H9 (cell line): ENCODE measurements around the gene LMTK2. TPM values are rescaled to one million over a fixed set of nuclear protein-coding genes. Genes with fewer than 3 reads are reported as not detected.

Experiments
- DNase-seq: peaks from one replicate; pipeline ENCODE4 v3.0.0-alpha.2; 2017
- H2AFZ ChIP-seq: one replicate; pipeline ENCODE4 v1.6.1; 2013; ENCODE audit warnings: mild to moderate bottlenecking, low read length, control low read depth, moderate library complexity
- H2AK5ac ChIP-seq: 2 replicates; pipeline ENCODE4 v1.6.1; 2013; ENCODE audit warnings: low read length, control low read depth, mixed read lengths; ENCODE audit not compliant: insufficient read length
- H2BK120ac ChIP-seq: one replicate; pipeline ENCODE4 v1.6.1; 2013; ENCODE audit warnings: low read depth, mild to moderate bottlenecking, low read length, control low read depth, inconsistent platforms; ENCODE audit not compliant: poor library complexity, severe bottlenecking
- H2BK12ac ChIP-seq: 2 replicates; pipeline ENCODE4 v1.6.1; 2013; ENCODE audit warnings: low read length, control low read depth, mixed read lengths, low read depth; ENCODE audit not compliant: insufficient read length
- H2BK15ac ChIP-seq: 2 replicates; pipeline ENCODE4 v1.6.1; 2013; ENCODE audit warnings: low read depth, low read length, control low read depth
- H2BK20ac ChIP-seq: one replicate; pipeline ENCODE4 v1.6.1; 2013; ENCODE audit warnings: low read depth, mild to moderate bottlenecking, low read length, control low read depth, inconsistent platforms; ENCODE audit not compliant: poor library complexity, severe bottlenecking
- H2BK5ac ChIP-seq: 2 replicates; pipeline ENCODE4 v1.6.1; 2013; ENCODE audit warnings: low read length, control low read depth, mixed read lengths; ENCODE audit not compliant: insufficient read length
- H3K14ac ChIP-seq: 2 replicates; pipeline ENCODE4 v1.6.1; 2013; ENCODE audit warnings: low read length, control low read depth; ENCODE audit not compliant: insufficient read depth
- H3K18ac ChIP-seq: 2 replicates; pipeline ENCODE4 v1.6.1; 2013; ENCODE audit warnings: low read depth, mild to moderate bottlenecking, mixed read lengths, low read length, control low read depth; ENCODE audit not compliant: insufficient read length
- H3K23ac ChIP-seq: 2 replicates; pipeline ENCODE4 v1.6.1; 2013; ENCODE audit warnings: low read length, control low read depth, mixed read lengths, low read depth; ENCODE audit not compliant: insufficient read length
- H3K23me2 ChIP-seq: 2 replicates; pipeline ENCODE4 v1.6.1; 2013; ENCODE audit warnings: low read depth, mild to moderate bottlenecking, mixed read lengths, low read length, control low read depth; ENCODE audit not compliant: insufficient read length, poor library complexity, severe bottlenecking
- H3K27ac ChIP-seq: 2 replicates; pipeline ENCODE4 v1.5.1; 2013; ENCODE audit warnings: low read length, control low read depth, mixed read lengths, low read depth; ENCODE audit not compliant: insufficient read length
- H3K27me3 ChIP-seq: 2 replicates; pipeline ENCODE4 v1.6.1; 2013; ENCODE audit warnings: low read length, control low read depth, inconsistent platforms; ENCODE audit not compliant: insufficient read depth
- H3K4ac ChIP-seq: 2 replicates; pipeline ENCODE4 v1.6.1; 2013; ENCODE audit warnings: low read depth, mild to moderate bottlenecking, control low read depth, inconsistent platforms, low read length, moderate library complexity
- H3K4me1 ChIP-seq: 2 replicates; pipeline ENCODE4 v1.6.1; 2013; ENCODE audit warnings: low read length, control low read depth, inconsistent platforms; ENCODE audit not compliant: insufficient read depth
- H3K4me2 ChIP-seq: 2 replicates; pipeline ENCODE4 v1.6.1; 2013; ENCODE audit warnings: low read length, control low read depth, mixed read lengths; ENCODE audit not compliant: insufficient read length, insufficient read depth
- H3K56ac ChIP-seq: 2 replicates; pipeline ENCODE4 v1.6.1; 2013; ENCODE audit warnings: low read depth, mild to moderate bottlenecking, mixed read lengths, low read length, control low read depth; ENCODE audit not compliant: insufficient read length
- H3K79me1 ChIP-seq: 2 replicates; pipeline ENCODE4 v1.6.1; 2013; ENCODE audit warnings: low read depth, mild to moderate bottlenecking, moderate library complexity, low read length, control low read depth, inconsistent platforms; ENCODE audit not compliant: insufficient read depth, poor library complexity, severe bottlenecking
- H3K79me2 ChIP-seq: 2 replicates; pipeline ENCODE4 v1.6.1; 2013; ENCODE audit warnings: low read length, control low read depth, inconsistent platforms; ENCODE audit not compliant: insufficient read depth
- H3K9ac ChIP-seq: 2 replicates; pipeline ENCODE4 v1.6.1; 2013; ENCODE audit warnings: low read length, control low read depth, mixed read lengths; ENCODE audit not compliant: insufficient read length; ENCODE audit errors: extremely low read depth
- H3K9me3 ChIP-seq: one replicate; pipeline ENCODE4 v1.6.1; 2013; ENCODE audit warnings: low read depth, low read length, inconsistent platforms; ENCODE audit not compliant: control insufficient read depth
- H3T11ph ChIP-seq: one replicate; pipeline ENCODE4 v1.6.1; 2013; ENCODE audit warnings: mild to moderate bottlenecking, low read length, control low read depth, inconsistent platforms
- H4K20me1 ChIP-seq: one replicate; pipeline ENCODE4 v1.6.1; 2013; ENCODE audit not compliant: control insufficient read depth, insufficient read length, insufficient read depth
- H4K5ac ChIP-seq: 2 replicates; pipeline ENCODE4 v1.6.1; 2013; ENCODE audit warnings: low read depth, mild to moderate bottlenecking, mixed read lengths, low read length, control low read depth; ENCODE audit not compliant: insufficient read length
- H4K8ac ChIP-seq: replicated peaks from 2 replicates; pipeline ENCODE4 v1.6.1; 2013; ENCODE audit warnings: low read length, control low read depth, mixed read lengths, low read depth; ENCODE audit not compliant: insufficient read length
- H4K91ac ChIP-seq: 2 replicates; pipeline ENCODE4 v1.6.1; 2013; ENCODE audit warnings: low read depth, mild to moderate bottlenecking, moderate library complexity, mixed read lengths, low read length, control low read depth; ENCODE audit not compliant: insufficient read length
- H3K27ac Mint-ChIP-seq, 3 experiments: 2 replicates in 2 of 3; 3 replicates in 1 of 3; pipeline ENCODE4 v1.8.0; 2020 to 2021; ENCODE audit warnings: mixed read lengths in 3 of 3, mild to moderate bottlenecking in 1 of 3, moderate library complexity in 1 of 3
- H3K27me3 Mint-ChIP-seq: 2 replicates; pipeline ENCODE4 v1.8.0; 2021; ENCODE audit warnings: low read depth, mild to moderate bottlenecking, moderate library complexity, mixed read lengths
- H3K36me3 Mint-ChIP-seq, 3 experiments: 2 replicates in 2 of 3; 3 replicates in 1 of 3; pipeline ENCODE4 v1.8.0; 2020 to 2021; ENCODE audit warnings: low read depth in 3 of 3, mixed read lengths in 3 of 3; ENCODE audit not compliant: insufficient read depth in 1 of 3
- H3K4me1 Mint-ChIP-seq, 2 experiments: 2 replicates each; pipeline ENCODE4 v1.8.0; 2020; ENCODE audit warnings: mixed read lengths in 2 of 2
- H3K4me3 Mint-ChIP-seq, 2 experiments: 2 replicates in 1 of 2; 3 replicates in 1 of 2; pipeline ENCODE4 v1.8.0; 2020 to 2021; ENCODE audit warnings: mild to moderate bottlenecking in 2 of 2, mixed read lengths in 2 of 2, moderate library complexity in 1 of 2
- H3K9me3 Mint-ChIP-seq, 2 experiments: 2 replicates in 1 of 2; 3 replicates in 1 of 2; pipeline ENCODE4 v1.8.0; 2020; ENCODE audit warnings: mild to moderate bottlenecking in 2 of 2, mixed read lengths in 2 of 2, moderate library complexity in 1 of 2
- CTCF ChIP-seq: fragments of 200-600 bp; sonication (generic); conservative IDR thresholded peaks from 3 replicates; pipeline ENCODE4 v1.8.0; 2021; ENCODE audit warnings: antibody characterized with exemption, mild to moderate bottlenecking
- WGBS: extraction: QIAGEN DNeasy Blood & Tissue Kit; methylation state at CpG from one replicate; pipeline ENCODE4 v1.1.7; 2013; ENCODE audit warnings: missing lambda C conversion rate, low lambda C conversion rate, mixed read lengths; ENCODE audit not compliant: insufficient read length; ENCODE audit errors: extremely low coverage; 5-methylcytosine and 5-hydroxymethylcytosine counted together
- total RNA-seq: library from RNA; stranded (reverse); gene quantifications from 2 replicates; pipeline ENCODE4 v1.2.1, GENCODE V29; 2021

LMTK2 gene
- total RNA-seq, 1 experiment from 2014 or later, result 24.9 TPM

- Histone ChIP-seq H2AK5ac (no peak overlapping the region), H3K18ac (no peak overlapping the region), H3K23ac (no peak overlapping the region), H3K27me3 (no peaks in the 10 kb centered on the region), H3K27ac (no peak overlapping the region), H2BK5ac (no peak overlapping the region), H2BK15ac (no peak overlapping the region), H3K4ac (no peak overlapping the region), H4K8ac (no peak overlapping the region), H3K79me2 (no peaks in the 10 kb centered on the region), H3K23me2 (no peaks in the 10 kb centered on the region), H2BK120ac (no peak overlapping the region), H3K9ac (no peak overlapping the region), H3K56ac (no peak overlapping the region), H3K14ac (no peak overlapping the region), H4K20me1 (no peaks in the 10 kb centered on the region), H2AFZ (no peak overlapping the region), H3T11ph (no peak overlapping the region), H3K4me1 (no peaks in the 10 kb centered on the region), H3K79me1 (no peaks in the 10 kb centered on the region), H4K5ac (no peak overlapping the region), H3K4me2 (no peak overlapping the region), H4K91ac (no peak overlapping the region), H3K9me3 (no peaks in the 10 kb centered on the region), H2BK12ac (no peak overlapping the region), H2BK20ac (no peak overlapping the region)
- DNase-seq, result no peak
- WGBS, result no CpG with 5 or more reads among the region's 9 CpGs
- Mint-ChIP-seq H3K4me3 (no peak overlapping the region), H3K27ac (no peak overlapping the region), H3K36me3 (peaks cover 0 to 4% (median 3%) of the 10 kb centered on the region in 3 experiments; a peak in 6 of 7 replicates), H3K27me3 (peaks cover 4% of the 10 kb centered on the region), H3K4me1 (no peaks in the 10 kb centered on the region), H3K9me3 (peaks cover 12 to 19% of the 10 kb centered on the region in 2 experiments)
- TF ChIP-seq CTCF, result no peak
Observed at GRCh38 chr7:98066934-98067507, 39.6 kb upstream of the LMTK2 start.
